Uterus (tissue), 2 donors: ENCODE results near the gene HOXC12.

Experiments used
- CTCF ChIP-seq, 4 experiments: fragments of 200-600 bp in 2 of 4; fragments of 450-650 bp in 2 of 4; sonication (generic) in 2 of 4; IDR thresholded peaks; one replicate each; pipeline ENCODE4 v1.5.1; 2016 to 2019; ENCODE audit warnings: antibody characterized with exemption in 4 of 4, mild to moderate bottlenecking in 2 of 4, moderate library complexity in 1 of 4
- POLR2A ChIP-seq, 2 donors: fragments of 450-650 bp; IDR thresholded peaks; one replicate each; pipeline ENCODE4 v1.6.1; 2016; ENCODE audit warnings: antibody characterized with exemption in 2 of 2, mild to moderate bottlenecking in 1 of 2, moderate library complexity in 1 of 2

DNA sequence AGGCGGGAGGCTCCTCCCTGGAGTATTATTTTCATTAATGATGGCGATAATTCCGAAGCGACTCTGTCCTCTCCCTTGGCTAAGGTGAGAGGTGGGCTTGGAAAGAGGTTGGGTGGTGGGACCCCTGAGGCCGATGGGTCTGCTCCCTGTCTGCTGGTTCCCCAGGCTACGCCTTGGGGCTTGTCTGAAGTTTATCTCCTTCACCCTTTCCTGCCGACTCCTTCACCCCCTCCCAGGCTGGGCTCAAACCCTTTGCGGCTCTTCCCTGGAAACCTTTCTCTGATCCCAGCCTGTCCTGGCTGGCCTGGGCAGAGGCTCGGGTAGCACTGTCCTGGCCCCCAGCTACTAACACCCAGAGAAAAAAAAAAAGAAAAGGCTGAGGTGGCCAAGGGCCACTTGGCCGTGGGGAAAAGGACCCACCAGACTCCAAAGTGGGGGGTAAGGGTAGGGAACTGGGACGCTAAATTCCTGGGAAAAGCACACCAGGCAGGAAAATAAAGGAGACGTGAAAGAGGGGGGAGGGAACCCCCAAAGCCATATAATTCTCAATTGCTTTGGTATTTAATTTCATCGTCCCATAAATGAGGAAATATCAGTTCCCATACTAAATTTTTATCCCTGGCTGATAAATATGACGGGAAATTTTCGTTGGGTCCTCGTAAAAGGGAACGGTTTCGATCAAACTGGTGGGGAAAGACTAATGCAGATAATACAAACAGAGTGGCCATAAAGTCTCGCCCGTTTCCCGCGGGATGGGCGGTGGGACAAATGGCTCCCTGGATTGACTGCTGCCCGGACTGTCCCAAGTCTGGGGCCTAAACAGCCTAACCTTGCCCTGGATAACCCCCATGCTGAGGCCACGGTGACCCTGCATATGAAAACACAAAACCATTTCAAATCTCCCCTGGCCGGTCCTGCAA is 28.2 kb downstream of the HOXC12 start:
- no peak for TF ChIP-seq POLR2A (IDR thresholded peaks at IDR 0.05)
- TF ChIP-seq CTCF (IDR thresholded peaks at IDR 0.05): no peak
